ENCODE data around the gene FBN1.
A peak's percentile ranks its signal among the peaks of the same experiment; 100 is the strongest.

FBN1 gene

GRCh38 chr15:48406266-48406891 lies 239.1 kb downstream of the FBN1 start:
- Histone ChIP-seq H3K4me2 (ENCODE audit: low read length) (no peak overlapping the region), H3K36me3 (ENCODE audit: insufficient read depth, low read length) (peaks cover 54% of the 10 kb centered on the region), H3K4me3 (ENCODE audit: low read length) (no peak overlapping the region), H3K4me1 (ENCODE audit: control insufficient read depth, insufficient read depth, low read length) (no peaks in the 10 kb centered on the region), H3K27me3 (ENCODE audit: control insufficient read depth, insufficient read depth, low read length) (no peaks in the 10 kb centered on the region), H3K9me3 (replicated peaks; ENCODE audit: low read length) (no peaks in the 10 kb centered on the region), H3K9ac (ENCODE audit: low read depth, low read length) (no peak overlapping the region)

- peaks cover 23% of the 10 kb centered on the region for H3K4me1 ChIP-seq (ENCODE audit: control insufficient read depth, insufficient read depth, low read length)
Measured at GRCh38 chr15:48402427-48403177, 242.9 kb downstream of the FBN1 start.

GRCh38 chr15:48400086-48400485 lies 245.4 kb downstream of the FBN1 start:
- no peak overlapping the region for H3K4me3 ChIP-seq (ENCODE audit: low read length)
- no peaks in the 10 kb centered on the region for H3K36me3 ChIP-seq (ENCODE audit: insufficient read depth, low read length)
- H3K27me3 ChIP-seq (ENCODE audit: control insufficient read depth, insufficient read depth, low read length): no peaks in the 10 kb centered on the region
- peak overlapping the region; percentile 42 for H3K4me2 ChIP-seq (ENCODE audit: low read length)
- H3K9me3 ChIP-seq (replicated peaks; ENCODE audit: low read length): no peaks in the 10 kb centered on the region
- H3K9ac ChIP-seq (ENCODE audit: low read depth, low read length): no peak overlapping the region
- peaks cover 38% of the 10 kb centered on the region for H3K4me1 ChIP-seq (ENCODE audit: control insufficient read depth, insufficient read depth, low read length)

More at GRCh38 chr15:48402427-48403177, 242.9 kb downstream of the FBN1 start:
- Histone ChIP-seq H3K4me2 (ENCODE audit: low read length) (no peak overlapping the region), H3K9me3 (replicated peaks; ENCODE audit: low read length) (no peaks in the 10 kb centered on the region), H3K4me3 (ENCODE audit: low read length) (no peak overlapping the region), H3K9ac (ENCODE audit: low read depth, low read length) (no peak overlapping the region), H3K27me3 (ENCODE audit: control insufficient read depth, insufficient read depth, low read length) (no peaks in the 10 kb centered on the region), H3K36me3 (ENCODE audit: insufficient read depth, low read length) (peaks cover 17% of the 10 kb centered on the region)

GRCh38 chr15:48397841-48398240 lies 247.7 kb downstream of the FBN1 start:
- no peaks in the 10 kb centered on the region for H3K9me3 ChIP-seq (replicated peaks; ENCODE audit: low read length)
- H3K9ac ChIP-seq (ENCODE audit: low read depth, low read length): no peak overlapping the region
- H3K4me1 ChIP-seq (ENCODE audit: control insufficient read depth, insufficient read depth, low read length): peaks cover 57% of the 10 kb centered on the region
- H3K4me2 ChIP-seq (ENCODE audit: low read length): no peak overlapping the region
- no peaks in the 10 kb centered on the region for H3K27me3 ChIP-seq (ENCODE audit: control insufficient read depth, insufficient read depth, low read length)
- no peak overlapping the region for H3K4me3 ChIP-seq (ENCODE audit: low read length)
- no peaks in the 10 kb centered on the region for H3K36me3 ChIP-seq (ENCODE audit: insufficient read depth, low read length)

GRCh38 chr15:48396020-48396419 lies 249.5 kb downstream of the FBN1 start:
- peak overlapping the region; percentile 28 for H3K4me3 ChIP-seq (ENCODE audit: low read length)
- peak overlapping the region; percentile 58 for H3K9ac ChIP-seq (ENCODE audit: low read depth, low read length)
- H3K27me3 ChIP-seq (ENCODE audit: control insufficient read depth, insufficient read depth, low read length): no peaks in the 10 kb centered on the region
- peaks cover 67% of the 10 kb centered on the region for H3K4me1 ChIP-seq (ENCODE audit: control insufficient read depth, insufficient read depth, low read length)
- H3K9me3 ChIP-seq (replicated peaks; ENCODE audit: low read length): no peaks in the 10 kb centered on the region
- no peaks in the 10 kb centered on the region for H3K36me3 ChIP-seq (ENCODE audit: insufficient read depth, low read length)
- peak overlapping the region; percentile 58 for H3K4me2 ChIP-seq (ENCODE audit: low read length)

GRCh38 chr15:48395521-48396011 lies 249.9 kb downstream of the FBN1 start:
- H3K4me2 ChIP-seq (ENCODE audit: low read length): peak overlapping the region; percentile 58
- H3K4me3 ChIP-seq (ENCODE audit: low read length): peak overlapping the region; percentile 28
- H3K9ac ChIP-seq (ENCODE audit: low read depth, low read length): peak overlapping the region; percentile 58
- H3K4me1 ChIP-seq (ENCODE audit: control insufficient read depth, insufficient read depth, low read length): peaks cover 67% of the 10 kb centered on the region
- no peaks in the 10 kb centered on the region for H3K9me3 ChIP-seq (replicated peaks; ENCODE audit: low read length)
- H3K36me3 ChIP-seq (ENCODE audit: insufficient read depth, low read length): no peaks in the 10 kb centered on the region
- H3K27me3 ChIP-seq (ENCODE audit: control insufficient read depth, insufficient read depth, low read length): no peaks in the 10 kb centered on the region

- Histone ChIP-seq H3K9ac (ENCODE audit: low read depth, low read length) (peak overlapping the region; percentile 46), H3K27me3 (ENCODE audit: control insufficient read depth, insufficient read depth, low read length) (no peaks in the 10 kb centered on the region), H3K36me3 (ENCODE audit: insufficient read depth, low read length) (no peaks in the 10 kb centered on the region), H3K4me1 (ENCODE audit: control insufficient read depth, insufficient read depth, low read length) (peaks cover 64% of the 10 kb centered on the region), H3K4me2 (ENCODE audit: low read length) (peak overlapping the region; percentile 58), H3K9me3 (replicated peaks; ENCODE audit: low read length) (no peaks in the 10 kb centered on the region), H3K4me3 (ENCODE audit: low read length) (no peak overlapping the region)
Measured at GRCh38 chr15:48394970-48395369, 250.5 kb downstream of the FBN1 start.

- H3K9ac ChIP-seq (ENCODE audit: low read depth, low read length): no peak overlapping the region
Measured at GRCh38 chr15:48393645-48394506, 251.6 kb downstream of the FBN1 start.

GRCh38 chr15:48392356-48392755 lies 253.2 kb downstream of the FBN1 start:
- H3K4me2 ChIP-seq (ENCODE audit: low read length): no peak overlapping the region
- H3K27me3 ChIP-seq (ENCODE audit: control insufficient read depth, insufficient read depth, low read length): no peaks in the 10 kb centered on the region
- H3K9ac ChIP-seq (ENCODE audit: low read depth, low read length): no peak overlapping the region
- peaks cover 65% of the 10 kb centered on the region for H3K4me1 ChIP-seq (ENCODE audit: control insufficient read depth, insufficient read depth, low read length)
- no peaks in the 10 kb centered on the region for H3K9me3 ChIP-seq (replicated peaks; ENCODE audit: low read length)
- H3K36me3 ChIP-seq (ENCODE audit: insufficient read depth, low read length): no peaks in the 10 kb centered on the region
- H3K4me3 ChIP-seq (ENCODE audit: low read length): no peak overlapping the region

More at GRCh38 chr15:48393645-48394506, 251.6 kb downstream of the FBN1 start:
- Histone ChIP-seq H3K4me2 (ENCODE audit: low read length) (no peak overlapping the region), H3K9me3 (replicated peaks; ENCODE audit: low read length) (no peaks in the 10 kb centered on the region), H3K4me3 (ENCODE audit: low read length) (no peak overlapping the region), H3K4me1 (ENCODE audit: control insufficient read depth, insufficient read depth, low read length) (peaks cover 63% of the 10 kb centered on the region), H3K27me3 (ENCODE audit: control insufficient read depth, insufficient read depth, low read length) (no peaks in the 10 kb centered on the region), H3K36me3 (ENCODE audit: insufficient read depth, low read length) (no peaks in the 10 kb centered on the region)

GRCh38 chr15:48391950-48392349 lies 253.6 kb downstream of the FBN1 start:
- Histone ChIP-seq H3K27me3 (ENCODE audit: control insufficient read depth, insufficient read depth, low read length) (no peaks in the 10 kb centered on the region), H3K4me3 (ENCODE audit: low read length) (no peak overlapping the region), H3K36me3 (ENCODE audit: insufficient read depth, low read length) (no peaks in the 10 kb centered on the region), H3K4me1 (ENCODE audit: control insufficient read depth, insufficient read depth, low read length) (peaks cover 65% of the 10 kb centered on the region), H3K9ac (ENCODE audit: low read depth, low read length) (no peak overlapping the region), H3K4me2 (ENCODE audit: low read length) (no peak overlapping the region), H3K9me3 (replicated peaks; ENCODE audit: low read length) (no peaks in the 10 kb centered on the region)

GRCh38 chr15:48389691-48390143 lies 255.8 kb downstream of the FBN1 start:
- Histone ChIP-seq H3K4me3 (ENCODE audit: low read length) (no peak overlapping the region), H3K4me1 (ENCODE audit: control insufficient read depth, insufficient read depth, low read length) (peaks cover 59% of the 10 kb centered on the region), H3K27me3 (ENCODE audit: control insufficient read depth, insufficient read depth, low read length) (no peaks in the 10 kb centered on the region), H3K9me3 (replicated peaks; ENCODE audit: low read length) (no peaks in the 10 kb centered on the region), H3K9ac (ENCODE audit: low read depth, low read length) (peak overlapping the region; percentile 2), H3K36me3 (ENCODE audit: insufficient read depth, low read length) (no peaks in the 10 kb centered on the region), H3K4me2 (ENCODE audit: low read length) (peak overlapping the region; percentile 24)
